T-helper 2 cell treated with Interferon-gamma antibody and Interleukin-4, amounts not matched to agents 100 ng/mL and 5 ng/mL, for 36 hours (primary cell): ENCODE results near the gene CABP2. TPM values are rescaled to one million over a fixed set of nuclear protein-coding genes. Genes with fewer than 3 reads are reported as not detected.
"Not testable (repeated sequence)": the region's sequence is repeated elsewhere in the genome, so short reads cannot be mapped to it uniquely, and the experiment has no call there.

Source experiments
- intact Hi-C: fragments of 100-400 bp; cut with micrococcal nuclease; formaldehyde crosslinking; loops from one replicate; pipeline ENCODE4 v1.15.1; 2023
- total RNA-seq: library from RNA; stranded (reverse); gene quantifications from 2 replicates; pipeline ENCODE4 v1.2.3, GENCODE V29; 2022

CABP2 gene
- total RNA-seq, 1 donor from 2014 or later, result not detected

DNA sequence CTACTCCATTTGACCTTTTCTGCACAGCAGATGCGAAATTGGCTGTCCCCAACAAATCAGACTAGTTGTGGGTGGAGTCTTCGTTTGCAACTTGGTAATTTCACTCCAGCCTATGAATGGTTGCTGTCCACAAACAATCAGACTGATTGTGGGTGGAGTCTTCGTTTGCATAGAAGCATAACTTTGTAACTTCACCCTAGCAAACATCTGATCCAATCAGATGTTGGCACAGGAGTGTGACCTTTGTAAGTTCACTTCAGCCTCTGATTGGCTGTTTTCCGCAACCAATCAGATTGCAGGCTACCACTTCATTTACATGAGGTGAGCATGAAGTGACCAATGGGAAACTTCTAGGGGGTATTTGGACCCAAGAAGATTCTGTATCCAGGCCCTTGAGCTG lies 16.3 kb upstream of the CABP2 start:
- intact Hi-C loops, result no loop called here

DNA sequence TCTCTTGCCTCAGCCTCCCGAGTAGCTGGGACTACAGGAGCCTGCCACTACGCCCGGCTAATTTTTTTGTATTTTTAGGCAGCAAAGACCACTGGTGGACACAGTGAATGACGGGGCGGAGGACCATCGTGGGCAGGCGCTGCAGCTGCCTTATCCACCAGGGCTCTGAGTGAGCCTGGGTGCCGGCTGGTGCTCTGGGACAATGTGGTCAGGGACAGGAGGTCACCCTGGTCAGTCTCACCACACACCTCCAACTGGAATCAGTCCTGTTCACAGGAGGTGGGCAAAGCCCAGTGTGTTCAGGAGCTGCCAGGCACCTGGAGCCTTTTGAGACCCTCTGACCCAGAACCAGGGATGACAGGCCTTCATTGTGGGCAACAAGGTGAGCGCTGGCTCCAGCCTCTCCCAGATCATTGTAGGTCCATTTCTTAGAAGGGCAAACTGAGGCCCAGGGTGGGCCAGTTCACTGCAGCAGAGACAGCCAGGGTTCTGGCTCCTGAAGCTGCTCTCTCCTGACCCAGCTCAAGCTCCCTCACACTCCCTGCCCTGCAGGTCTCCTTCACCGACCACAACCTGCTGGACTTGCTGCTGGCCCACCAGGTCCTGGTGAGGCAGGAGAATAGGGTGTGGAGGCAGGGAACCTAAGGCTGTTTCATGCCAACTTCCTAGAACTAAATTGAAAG lies 15.7 kb upstream of the CABP2 start:
- intact Hi-C loops, result no loop called here

DNA sequence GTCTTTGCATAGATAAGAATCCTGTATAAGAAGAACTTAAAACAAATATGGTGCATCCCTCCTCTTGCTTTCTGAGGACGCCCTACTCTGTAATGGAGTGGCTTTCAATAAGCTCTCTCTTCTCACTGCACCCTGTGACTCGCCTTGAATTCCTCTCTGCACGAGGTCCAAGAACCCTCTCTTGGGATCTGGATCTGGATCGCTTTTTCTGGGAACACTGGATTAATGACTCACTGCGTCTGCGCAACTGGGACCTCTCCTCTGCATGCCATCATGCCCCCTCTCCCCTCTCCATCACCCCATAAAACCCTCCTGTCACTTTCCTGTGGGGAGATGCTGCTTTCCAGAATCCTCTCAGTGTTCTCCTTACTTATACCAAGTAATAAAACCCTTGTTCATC lies 15.1 kb upstream of the CABP2 start:
- intact Hi-C loops, result no loop called here

DNA sequence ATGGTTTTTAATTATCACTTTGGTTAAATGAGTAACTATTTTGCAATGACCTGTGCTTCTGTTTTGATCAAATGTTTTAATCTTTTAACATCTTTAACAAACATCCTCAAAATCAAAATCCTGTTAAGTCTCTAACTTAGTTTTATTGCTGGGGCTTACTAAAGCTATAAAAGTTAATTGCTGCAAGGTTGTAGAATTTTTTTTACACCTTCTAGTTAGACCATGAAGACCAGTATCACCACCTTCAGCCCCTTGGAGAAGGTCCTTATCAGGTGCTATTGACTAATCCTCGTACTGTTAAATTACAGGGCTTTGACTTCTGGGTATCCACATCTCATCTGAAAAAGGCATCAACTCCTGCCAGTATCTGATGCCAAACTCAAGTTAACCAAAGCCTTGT lies 12.3 kb upstream of the CABP2 start:
- intact Hi-C loops, result no loop called here

DNA sequence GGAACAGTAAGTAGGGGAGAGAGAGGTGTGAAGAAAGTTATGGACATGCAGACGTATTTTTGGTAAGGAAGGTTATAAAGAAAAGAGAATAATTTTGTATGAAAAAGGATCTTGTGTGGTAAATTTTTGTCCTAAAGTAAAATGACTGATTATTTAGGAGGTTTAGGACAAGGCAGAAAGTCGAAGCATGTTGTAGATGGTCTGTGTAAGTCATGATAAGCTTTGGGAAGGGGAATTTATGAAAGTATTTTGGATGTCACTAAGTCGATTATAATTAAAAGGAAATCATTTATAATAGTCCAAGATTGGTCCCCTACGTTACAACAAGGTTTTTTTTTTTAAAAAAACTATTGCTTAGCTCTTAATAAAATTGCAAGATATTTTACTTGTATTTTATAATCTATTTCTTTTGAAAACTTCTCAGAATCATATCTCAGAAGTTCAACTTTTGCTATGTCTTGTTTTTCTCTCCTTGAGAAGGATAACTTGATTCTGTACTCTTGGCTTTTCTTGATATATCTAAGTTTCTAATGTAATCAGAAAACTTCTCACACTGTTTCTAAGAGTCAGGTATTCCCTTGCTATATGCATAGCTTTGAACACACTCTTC lies 10.9 kb upstream of the CABP2 start:
- intact Hi-C loops, result no loop called here

DNA sequence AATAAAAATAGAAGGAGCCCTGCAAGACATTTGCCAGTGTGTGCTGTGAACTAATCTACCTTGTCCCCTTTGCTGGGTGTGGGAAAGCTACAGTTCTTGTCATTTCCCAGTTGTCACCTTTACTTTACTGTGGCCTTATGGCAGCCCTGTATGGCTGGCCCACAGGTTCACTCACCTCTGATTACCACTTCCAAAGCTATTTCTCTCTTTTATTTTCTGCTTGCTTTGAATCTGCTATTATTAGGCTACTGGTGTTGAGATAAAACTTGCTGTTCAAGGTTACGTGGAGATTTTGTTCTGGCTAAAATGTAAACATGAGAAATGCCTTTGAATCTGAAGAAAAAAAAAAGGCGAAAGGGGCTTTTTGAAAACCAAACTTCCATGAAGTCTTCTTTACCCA lies 9.6 kb upstream of the CABP2 start:
- intact Hi-C loops, result no loop called here

DNA sequence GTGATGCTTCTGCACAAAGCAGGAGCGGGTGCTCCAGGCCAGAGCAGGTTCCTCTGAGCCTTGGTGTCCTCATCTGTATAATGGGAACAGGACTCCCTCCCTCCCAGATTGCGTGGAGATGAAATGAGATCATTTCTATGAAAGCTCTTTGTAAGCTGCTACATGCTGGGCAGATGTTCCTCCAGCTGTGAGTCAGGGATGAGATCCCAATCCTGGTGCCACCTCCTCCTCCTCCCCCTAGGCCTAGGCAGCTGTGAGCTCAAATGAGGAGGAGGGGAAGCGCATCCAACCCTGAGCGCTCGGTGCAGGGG lies 7.0 kb upstream of the CABP2 start:
- intact Hi-C loops, result no loop called here

GRCh38 chr11:67528376-67528775 lies 5.1 kb upstream of the CABP2 start:
- intact Hi-C loops, result no loop called here

DNA sequence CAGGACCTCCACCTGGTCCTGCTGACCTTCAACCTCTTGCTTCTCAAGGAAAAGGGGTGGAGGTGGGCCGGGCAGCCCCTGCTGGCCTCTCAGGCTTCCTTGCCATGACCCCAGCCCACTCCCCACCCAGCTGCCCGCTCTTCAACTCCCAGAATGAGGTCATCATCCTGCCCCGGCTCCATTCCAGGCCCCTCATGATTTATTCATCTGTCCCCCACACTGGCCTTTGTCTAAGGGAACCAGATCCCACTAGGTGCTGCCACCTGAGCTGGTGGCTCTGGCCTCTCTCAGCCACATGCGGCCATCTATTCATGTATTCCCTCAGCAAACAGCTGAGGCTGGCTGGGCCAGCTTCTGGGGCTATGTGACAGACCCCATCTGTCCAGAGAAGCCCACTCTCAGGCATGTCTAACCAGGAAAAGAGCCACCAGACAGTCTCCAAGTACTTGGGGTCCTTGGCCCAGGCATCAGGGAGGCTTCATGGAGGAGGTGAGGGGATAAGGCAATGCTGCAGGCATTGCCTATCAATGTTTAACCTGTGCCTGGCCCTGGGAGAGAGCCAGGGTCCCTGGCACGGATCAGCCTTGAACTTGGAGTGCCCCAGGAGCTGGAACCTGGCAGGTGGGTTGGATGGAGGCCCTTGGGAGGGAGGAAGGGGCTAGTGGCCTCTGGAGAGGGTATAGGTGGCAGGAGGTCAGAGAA lies 2.2 kb upstream of the CABP2 start:
- intact Hi-C loops, result no loop called here

DNA sequence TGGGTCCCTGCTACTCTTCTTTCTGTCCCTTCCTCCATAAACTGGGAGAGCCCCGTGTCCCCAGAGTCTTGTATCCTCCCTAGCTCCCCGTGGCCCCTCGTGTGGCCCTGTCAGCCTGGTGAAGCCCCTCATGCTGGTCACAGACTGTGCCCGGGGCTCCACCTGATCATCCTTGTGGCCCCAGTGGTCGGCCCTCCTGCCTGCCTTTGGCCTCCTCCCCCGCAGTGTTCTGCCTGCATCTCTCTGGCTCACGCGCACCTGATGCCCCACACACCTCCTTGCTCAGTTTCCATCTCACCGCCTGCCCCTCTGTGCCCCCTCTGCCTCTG lies 1.2 kb upstream of the CABP2 start:
- intact Hi-C loops, result no loop called here

DNA sequence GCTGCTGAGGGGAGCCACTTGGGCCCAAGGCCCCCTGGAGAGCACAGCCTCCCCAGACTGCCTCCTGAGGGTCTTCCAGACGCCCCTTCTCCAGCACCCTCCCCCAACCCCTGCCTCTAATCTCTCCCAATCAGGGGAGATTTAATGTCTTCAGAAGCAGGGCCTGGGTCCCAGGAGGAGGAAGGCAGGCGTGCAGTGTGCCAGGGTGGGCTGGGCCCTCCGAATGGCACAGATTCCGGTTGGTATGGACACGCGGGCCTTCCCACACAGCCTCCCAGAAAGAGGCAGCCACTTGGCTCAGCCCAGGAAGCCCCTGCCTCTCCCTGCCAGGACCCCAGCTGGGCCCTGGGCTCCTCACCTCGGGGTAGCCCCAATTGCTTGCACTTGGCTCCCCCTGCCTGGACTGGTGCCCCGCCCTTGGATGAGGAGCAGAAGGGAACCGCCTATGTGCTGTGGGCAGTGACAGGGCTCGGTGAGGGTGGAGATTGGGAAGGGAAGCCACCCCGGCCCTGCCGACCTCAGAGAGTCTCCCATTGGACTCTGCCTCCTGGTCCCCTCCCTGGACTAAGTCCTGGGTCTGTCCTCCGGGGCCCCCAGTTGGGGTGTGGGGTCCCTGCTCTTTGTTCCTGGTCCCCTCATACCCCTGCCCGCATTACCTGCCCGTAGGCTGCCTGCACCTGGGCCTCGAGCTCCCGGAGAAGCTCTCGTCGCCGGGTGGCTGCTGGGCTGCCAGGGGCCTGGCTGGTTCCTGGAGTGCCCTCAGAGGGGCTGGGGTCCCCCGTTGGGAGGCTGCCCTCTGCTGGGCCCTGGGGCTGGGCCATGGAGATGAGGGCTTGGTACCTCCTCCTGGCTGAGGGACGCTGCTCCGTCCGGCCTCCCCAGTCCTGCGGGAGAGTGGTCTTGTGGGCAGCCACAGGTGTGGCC lies 572 bp upstream of the CABP2 start:
- intact Hi-C loops, result no loop called here

DNA sequence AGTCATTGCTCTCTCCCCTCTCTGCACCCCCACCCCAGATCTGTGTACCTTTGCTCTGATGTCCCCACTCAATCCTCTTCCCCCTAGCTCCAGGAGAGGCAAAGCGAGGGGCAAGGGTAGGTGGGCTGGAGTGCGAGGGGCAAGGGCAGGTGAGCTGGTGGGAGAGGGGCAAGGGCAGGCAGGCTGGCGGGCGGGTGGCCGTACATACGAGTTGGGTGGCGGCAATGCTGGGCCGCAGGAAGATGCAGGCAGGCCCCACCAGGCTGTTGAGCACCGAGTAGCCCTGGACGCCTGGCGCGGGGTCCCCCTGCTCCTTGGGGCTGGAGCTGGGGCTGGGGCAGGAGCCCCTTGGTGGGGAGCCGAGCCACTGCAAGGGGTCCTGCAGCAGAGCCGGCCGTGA lies 908 bp downstream of the CABP2 start:
- intact Hi-C loops, result no loop called here

DNA sequence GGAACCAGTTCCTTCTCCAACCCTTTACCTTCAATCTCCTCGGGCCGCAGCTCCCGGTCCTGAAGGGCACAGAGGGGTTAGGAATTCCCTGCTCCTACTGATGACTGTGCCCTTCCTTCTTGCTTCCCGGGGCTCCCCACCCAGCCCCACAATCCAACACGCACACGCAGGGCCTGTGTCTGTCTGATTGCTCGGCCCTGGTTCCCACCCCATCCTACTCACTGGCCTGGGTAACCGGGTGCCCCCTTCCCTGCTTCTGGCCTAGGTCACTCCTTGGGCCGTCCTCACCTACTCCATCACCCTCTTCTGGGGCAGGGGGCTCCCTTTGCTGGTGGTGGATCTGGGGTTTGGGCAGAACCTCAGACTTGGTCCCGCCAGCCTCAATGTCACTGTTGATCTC lies 1.3 kb downstream of the CABP2 start:
- intact Hi-C loops, result no loop called here

GRCh38 chr11:67520856-67521824 lies 2.1 kb downstream of the CABP2 start:
- intact Hi-C loops, result no loop called here

DNA sequence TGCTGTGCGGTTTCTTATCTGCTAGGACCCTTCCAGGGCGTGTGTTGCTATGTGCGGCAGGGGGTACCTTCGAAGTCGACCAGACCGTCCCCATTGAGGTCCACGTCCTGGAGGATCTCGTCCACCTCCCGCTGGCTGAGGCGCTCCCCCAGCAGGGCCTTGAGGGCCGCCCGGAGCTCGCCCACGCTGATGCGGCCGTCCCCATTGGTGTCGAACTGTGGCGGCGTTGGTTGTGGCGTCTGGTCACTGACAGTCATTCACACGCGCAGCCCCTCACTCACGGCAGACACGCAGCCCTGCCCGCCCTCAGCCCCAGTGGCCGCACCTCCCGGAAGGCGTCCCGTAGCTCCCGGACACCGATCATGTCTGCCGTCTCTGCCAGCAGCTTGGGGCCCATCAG lies 3.5 kb downstream of the CABP2 start:
- intact Hi-C loops, result no loop called here

GRCh38 chr11:67517784-67518552 lies 5.3 kb downstream of the CABP2 start:
- intact Hi-C loops, result no loop called here

- intact Hi-C loops, result no loop called here
Observed at GRCh38 chr11:67516806-67517205, 6.4 kb downstream of the CABP2 start.

GRCh38 chr11:67514116-67514515 lies 9.1 kb downstream of the CABP2 start:
- intact Hi-C loops, result no loop called here

DNA sequence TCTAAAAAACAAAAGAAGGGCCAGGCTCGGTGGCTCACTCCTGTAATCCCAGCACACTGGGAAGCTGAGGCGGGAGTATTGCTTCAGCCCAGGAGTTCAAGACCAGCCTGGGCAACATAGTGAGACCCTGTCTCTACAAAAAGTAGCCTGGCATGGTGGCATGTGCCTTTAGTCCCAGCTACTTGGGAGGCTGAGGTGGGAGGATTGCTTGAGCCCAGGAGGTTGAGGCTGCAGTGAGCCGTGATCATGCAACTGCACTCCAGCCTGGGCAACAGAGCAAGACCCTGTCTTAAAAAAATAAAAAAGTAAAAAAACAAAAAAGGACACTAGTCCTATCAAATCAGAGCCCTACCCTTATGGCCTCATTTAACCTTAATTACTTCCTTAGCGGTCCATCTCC lies 11.7 kb downstream of the CABP2 start:
- intact Hi-C loops, result not testable (repeated sequence)

DNA sequence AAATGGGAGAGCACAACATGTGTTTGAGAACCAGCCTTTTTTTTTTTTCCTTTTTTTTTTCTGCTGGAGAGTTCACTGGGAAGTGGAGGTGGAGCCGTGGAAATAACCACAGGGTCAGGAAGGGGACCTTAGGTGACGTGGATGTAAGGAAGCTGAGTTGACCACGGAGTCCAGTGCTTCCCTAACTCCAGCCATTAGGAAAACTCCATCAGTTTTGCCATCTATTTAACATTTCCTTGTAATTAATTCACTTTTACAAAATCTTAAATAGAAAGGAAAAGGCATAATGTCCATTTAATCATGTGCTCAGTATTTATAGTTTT lies 13.3 kb downstream of the CABP2 start:
- intact Hi-C loops, result no loop called here
